GM23248 (cell line): ENCODE results near the gene SLC12A4. TPM values are rescaled to one million over a fixed set of nuclear protein-coding genes. Genes with fewer than 3 reads are reported as not detected.
"Not testable (repeated sequence)": the region's sequence is repeated elsewhere in the genome, so short reads cannot be mapped to it uniquely, and the experiment has no call there.

Experiments
- DNase-seq: peaks from one replicate; pipeline ENCODE4 v3.0.0-alpha.2; 2015
- H2AFZ ChIP-seq: fragments of 200-600 bp; sonication (generic); 2 replicates; pipeline ENCODE4 v1.6.1; 2016; ENCODE audit warnings: antibody characterized with exemption
- H3F3A ChIP-seq: fragments of 200-600 bp; sonication (generic); 2 replicates; pipeline ENCODE4 v1.6.1; 2016; ENCODE audit warnings: mild to moderate bottlenecking, antibody characterized with exemption, mixed run types; ENCODE audit not compliant: insufficient read depth
- H3K27ac ChIP-seq: fragments of 200-600 bp; sonication (generic); 2 replicates; pipeline ENCODE4 v1.5.1; 2016; ENCODE audit warnings: mild to moderate bottlenecking
- H3K27me3 ChIP-seq: fragments of 200-600 bp; sonication (generic); replicated peaks from 2 replicates; pipeline ENCODE4 v1.6.1; 2016; ENCODE audit warnings: mild to moderate bottlenecking; ENCODE audit not compliant: insufficient read depth
- H3K36me3 ChIP-seq: fragments of 200-600 bp; sonication (generic); 2 replicates; pipeline ENCODE4 v1.6.1; 2016; ENCODE audit warnings: low read depth, mild to moderate bottlenecking
- H3K4me1 ChIP-seq: fragments of 200-600 bp; sonication (generic); 2 replicates; pipeline ENCODE4 v1.6.1; 2016; ENCODE audit warnings: mild to moderate bottlenecking; ENCODE audit not compliant: insufficient read depth
- H3K4me2 ChIP-seq: fragments of 200-600 bp; sonication (generic); one replicate; pipeline ENCODE4 v1.6.1; 2016; ENCODE audit warnings: mild to moderate bottlenecking; ENCODE audit not compliant: unreplicated experiment
- H3K4me3 ChIP-seq: fragments of 200-600 bp; sonication (generic); 2 replicates; pipeline ENCODE4 v1.5.1; 2016; ENCODE audit warnings: mild to moderate bottlenecking
- H3K79me2 ChIP-seq: fragments of 200-600 bp; sonication (generic); 2 replicates; pipeline ENCODE4 v1.6.1; 2016; ENCODE audit warnings: mild to moderate bottlenecking; ENCODE audit not compliant: insufficient read depth
- H3K9ac ChIP-seq: fragments of 200-600 bp; sonication (generic); 2 replicates; pipeline ENCODE4 v1.6.1; 2016; ENCODE audit warnings: mild to moderate bottlenecking
- H3K9me2 ChIP-seq: fragments of 200-600 bp; sonication (generic); 2 replicates; pipeline ENCODE4 v1.6.1; 2016; ENCODE audit warnings: mixed run types, mild to moderate bottlenecking, moderate library complexity; ENCODE audit not compliant: insufficient read depth
- H3K9me3 ChIP-seq: fragments of 200-600 bp; sonication (generic); one replicate; pipeline ENCODE4 v1.6.1; 2017; ENCODE audit warnings: low read depth
- H4K20me1 ChIP-seq: fragments of 200-600 bp; sonication (generic); 2 replicates; pipeline ENCODE4 v1.6.0; 2016; ENCODE audit not compliant: insufficient read depth
- EZH2 ChIP-seq: fragments of 200-600 bp; sonication (generic); IDR thresholded peaks from 2 replicates; pipeline ENCODE4 v1.6.1; 2018; ENCODE audit warnings: antibody characterized with exemption, mild to moderate bottlenecking; ENCODE audit not compliant: insufficient read depth, poor library complexity, severe bottlenecking
- EZH2phosphoT487 ChIP-seq: fragments of 200-600 bp; sonication (generic); IDR thresholded peaks from 2 replicates; pipeline ENCODE4 v1.6.1; 2018; ENCODE audit warnings: antibody characterized with exemption, moderate library complexity, mild to moderate bottlenecking, low read depth; ENCODE audit not compliant: insufficient read depth
- WGBS, 2 experiments: methylation state at CpG; one replicate each; pipeline ENCODE4 v1.1.6; 2015 to 2017; ENCODE audit warnings: low lambda C conversion rate in 2 of 2, low coverage in 1 of 2; ENCODE audit errors: missing lambda C conversion rate in 2 of 2; 5-methylcytosine and 5-hydroxymethylcytosine counted together
- in situ Hi-C: fragments of 300-500 bp; cut with MboI; formaldehyde crosslinking; loops from 2 replicates; pipeline ENCODE4 v1.15.0; 2020
- polyA plus RNA-seq: library from polyadenylated mRNA; unstranded; fragments of >200 nt; fragmentation: Nextera tagmentation; extraction: Ambion mirVana; gene quantifications from 2 replicates; pipeline ENCODE4 v1.2.1, GENCODE V29; 2016
- total RNA-seq: library from RNA; depleted of rRNA; stranded (reverse); fragments of >200 nt; shearing (Covaris generic); gene quantifications from 2 replicates; pipeline ENCODE4 v1.2.3, GENCODE V29; 2014

SLC12A4 gene
- total and polyA plus RNA-seq, 2 experiments from 2014 or later: 63.0 to 101 TPM

DNA sequence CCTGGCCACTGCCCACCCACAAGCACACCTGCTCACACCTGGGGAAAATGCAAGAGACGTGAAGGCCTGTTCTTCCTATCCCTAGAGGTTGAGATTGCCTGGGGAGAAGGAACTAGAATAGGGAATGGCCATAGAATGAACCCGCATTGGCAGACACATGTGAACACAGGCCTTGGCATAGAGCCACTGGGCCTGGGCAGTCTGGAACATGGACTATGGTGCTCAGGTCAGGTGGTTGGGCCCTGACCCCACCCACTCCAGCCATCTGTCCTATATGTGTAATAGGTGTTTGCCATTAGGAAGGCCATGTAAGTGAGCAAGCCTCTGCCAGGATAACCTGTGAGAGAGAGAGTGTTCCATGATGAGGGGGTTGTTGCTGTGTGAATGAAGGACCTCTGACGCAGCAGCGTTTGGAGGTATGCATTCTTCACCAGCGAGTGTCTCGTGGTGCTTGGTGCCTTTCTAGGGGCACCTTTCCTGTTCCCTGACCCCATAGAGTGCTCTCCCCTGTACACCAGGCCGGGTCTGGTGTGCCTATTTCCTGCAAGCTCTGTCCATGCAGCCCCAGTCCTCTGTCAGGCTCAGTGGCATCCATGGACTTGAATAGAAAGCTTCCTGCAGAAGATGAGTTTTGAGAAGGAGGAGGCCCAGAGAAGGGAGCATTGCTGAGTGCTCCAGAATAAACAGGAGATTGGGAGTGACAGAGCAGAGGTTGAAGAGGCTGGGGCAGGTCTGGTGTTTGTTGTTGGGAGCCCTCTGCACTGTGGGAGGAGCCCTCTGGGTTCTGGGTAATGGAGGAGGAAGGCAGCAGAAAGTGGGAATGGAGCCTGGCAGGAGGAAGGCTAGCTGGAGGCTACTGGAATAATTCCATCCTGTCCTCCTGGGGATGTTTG, 52.4 kb downstream of the SLC12A4 start:
- no peaks in the 10 kb centered on the region for H3K9me2 ChIP-seq
- no peak overlapping the region for H2AFZ ChIP-seq
- TF ChIP-seq EZH2 (no peak), EZH2phosphoT487 (no peak)
- H4K20me1 ChIP-seq: peaks cover 16% of the 10 kb centered on the region; the same call in 1 of the 2 replicates
- no peak overlapping the region for H3K4me3 ChIP-seq
- H3K79me2 ChIP-seq: peaks cover 69% of the 10 kb centered on the region
- H3K27me3 ChIP-seq: no peaks in the 10 kb centered on the region
- no peak overlapping the region for H3K4me2 ChIP-seq
- no peak overlapping the region for H3K27ac ChIP-seq
- no peak overlapping the region for H3K9ac ChIP-seq
- WGBS, 2 experiments: 91 to 94% methylated on average over 7 of the region's 7 CpGs
- H3K9me3 ChIP-seq: no peaks in the 10 kb centered on the region
- no peak for DNase-seq
- H3K4me1 ChIP-seq: peaks cover 15% of the 10 kb centered on the region
- no peaks in the 10 kb centered on the region for H3K36me3 ChIP-seq
- peaks cover 29% of the 10 kb centered on the region for H3F3A ChIP-seq
- in situ Hi-C loops: no loop called here

GRCh38 chr16:67915496-67915769, 53.0 kb downstream of the SLC12A4 start:
- in situ Hi-C loops, DNase-seq, H3K9me3 ChIP-seq, H3K4me3 ChIP-seq, H3K4me2 ChIP-seq, H3K27ac ChIP-seq, H3K27me3 ChIP-seq, H3K9ac ChIP-seq, H3K36me3 ChIP-seq, H2AFZ ChIP-seq, H3K9me2 ChIP-seq: not testable (repeated sequence)
- H4K20me1 ChIP-seq: peaks cover 15% of the 10 kb centered on the region; the same call in 1 of the 2 replicates
- peaks cover 15% of the 10 kb centered on the region for H3K4me1 ChIP-seq
- H3F3A ChIP-seq: peaks cover 29% of the 10 kb centered on the region
- 50 to 62% methylated on average over 2 of the region's 2 CpGs for whole genome bisulfite sequencing, 2 experiments
- peaks cover 69% of the 10 kb centered on the region for H3K79me2 ChIP-seq

- Histone ChIP-seq H3K9me3 (no peaks in the 10 kb centered on the region), H3K79me2 (peaks cover 69% of the 10 kb centered on the region), H3F3A (peaks cover 29% of the 10 kb centered on the region), H3K4me1 (peaks cover 15% of the 10 kb centered on the region), H3K36me3 (no peaks in the 10 kb centered on the region), H2AFZ (no peak overlapping the region), H4K20me1 (peaks cover 12% of the 10 kb centered on the region; the same call in 1 of the 2 replicates), H3K27ac (no peak overlapping the region), H3K9me2 (no peaks in the 10 kb centered on the region), H3K9ac (no peak overlapping the region), H3K4me3 (no peak overlapping the region), H3K4me2 (no peak overlapping the region), H3K27me3 (no peaks in the 10 kb centered on the region)
- TF ChIP-seq EZH2 (no peak), EZH2phosphoT487 (no peak)
- in situ Hi-C loops: no loop called here
- WGBS, 2 experiments: 78 to 80% methylated on average over 7 of the region's 7 CpGs
- no peak for DNase-seq
These were observed 53.5 kb downstream of the SLC12A4 start for GRCh38 chr16:67914758-67915495.

DNA sequence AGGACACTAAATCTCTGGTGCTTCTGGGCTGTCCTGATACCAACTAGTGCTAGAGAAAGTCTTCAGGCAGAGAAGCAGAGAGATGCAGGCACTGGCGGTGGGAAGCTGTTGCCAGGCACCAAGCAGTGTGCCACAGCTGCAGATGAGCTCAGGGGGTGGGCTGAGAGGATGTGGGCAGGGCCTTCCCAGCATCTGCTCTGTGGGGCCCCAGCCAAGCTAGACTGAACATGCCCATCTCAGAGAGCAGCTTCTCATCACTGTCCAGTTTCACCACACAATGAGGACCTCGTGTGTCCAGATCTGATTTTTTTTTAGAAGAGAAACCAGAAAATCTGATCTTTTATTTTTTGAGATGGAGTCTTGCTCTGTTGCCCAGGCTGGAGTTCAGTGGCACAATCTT, 58.3 kb downstream of the SLC12A4 start:
- DNase-seq: peak; percentile 61
- Histone ChIP-seq H3K9me3 (no peaks in the 10 kb centered on the region), H3K4me3 (no peak overlapping the region), H3F3A (no peaks in the 10 kb centered on the region), H3K79me2 (peaks cover 48% of the 10 kb centered on the region), H3K27ac (no peak overlapping the region), H3K36me3 (no peaks in the 10 kb centered on the region; the same call in 1 of the 2 replicates), H3K4me1 (no peaks in the 10 kb centered on the region), H3K27me3 (no peaks in the 10 kb centered on the region), H4K20me1 (no peaks in the 10 kb centered on the region), H2AFZ (no peak overlapping the region), H3K9me2 (no peaks in the 10 kb centered on the region), H3K9ac (no peak overlapping the region), H3K4me2 (no peak overlapping the region)
- in situ Hi-C loops: no loop called here
- no peak for TF ChIP-seq EZH2phosphoT487
- no peak for TF ChIP-seq EZH2
- WGBS, 2 experiments: 25 to 27% methylated on average over 2 of the region's 2 CpGs
